Stimulated activated CD8-positive, alpha-beta memory T cell treated with anti-CD3 and anti-CD28 coated beads, Interleukin-15, amount 100 ng/mL, for 1 hour (primary cell): ENCODE measurements around the gene PLPP3.

Experiments used
- DNase-seq: peaks from one replicate; pipeline ENCODE4 v3.0.0-alpha.2; 2020; ENCODE audit warnings: low read depth

The PLPP3 gene

DNA sequence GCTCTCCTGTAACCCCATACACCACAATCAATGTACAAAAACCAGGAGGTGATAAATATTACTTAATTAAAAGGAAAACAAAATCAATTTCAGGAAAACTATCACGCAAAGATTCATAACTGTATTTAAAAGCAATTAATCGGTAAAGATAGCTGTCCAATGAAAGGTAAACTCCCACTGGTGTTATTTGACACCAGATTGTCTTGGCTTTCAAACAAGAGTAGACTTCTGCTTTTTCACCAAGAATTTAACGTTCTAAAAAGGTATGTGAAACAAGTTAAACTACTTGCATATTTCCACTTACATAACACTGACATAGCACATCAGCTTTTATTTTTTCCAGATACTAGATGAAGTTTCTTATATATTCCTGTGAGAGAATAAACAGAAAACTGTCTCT is 3.5 kb downstream of the PLPP3 start:
- no peak for DNase-seq

DNA sequence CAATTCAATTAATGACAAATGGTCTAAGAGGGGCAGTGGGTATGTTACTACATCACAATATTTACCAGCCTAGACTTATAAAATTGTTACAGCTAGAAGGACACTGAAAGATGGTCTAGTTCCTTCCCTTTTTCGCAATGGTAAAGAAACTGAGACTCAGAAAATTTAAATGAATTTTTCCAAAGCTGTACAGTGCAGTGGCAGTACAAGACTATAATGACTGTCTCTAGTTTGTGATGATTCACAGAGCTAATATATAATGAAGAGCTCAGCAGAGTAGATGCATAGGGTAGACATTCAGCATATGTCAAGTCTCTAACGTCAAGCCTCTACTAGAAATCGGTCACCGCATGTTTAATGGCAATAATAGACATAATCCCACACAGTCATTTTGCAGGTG is 4.6 kb downstream of the PLPP3 start:
- DNase-seq: no peak

DNA sequence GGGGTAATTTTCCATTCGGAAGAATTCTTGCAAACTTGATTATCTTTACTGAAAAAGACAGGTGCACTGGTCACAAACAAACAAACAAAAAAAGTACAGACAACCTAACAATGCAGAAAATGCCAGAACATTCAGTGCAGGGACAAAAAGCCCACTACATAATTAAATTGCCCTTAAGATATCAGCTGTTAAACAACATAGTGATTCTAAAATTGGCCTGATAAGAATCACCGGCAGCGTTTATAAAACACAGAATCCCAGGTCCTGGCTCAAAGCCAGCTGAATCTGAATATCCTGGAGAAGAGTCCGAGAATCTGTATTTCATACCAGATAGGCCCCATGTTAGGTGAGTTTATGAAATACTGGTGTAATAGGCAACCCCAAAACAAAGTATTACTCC is 6.1 kb downstream of the PLPP3 start:
- no peak for DNase-seq

DNA sequence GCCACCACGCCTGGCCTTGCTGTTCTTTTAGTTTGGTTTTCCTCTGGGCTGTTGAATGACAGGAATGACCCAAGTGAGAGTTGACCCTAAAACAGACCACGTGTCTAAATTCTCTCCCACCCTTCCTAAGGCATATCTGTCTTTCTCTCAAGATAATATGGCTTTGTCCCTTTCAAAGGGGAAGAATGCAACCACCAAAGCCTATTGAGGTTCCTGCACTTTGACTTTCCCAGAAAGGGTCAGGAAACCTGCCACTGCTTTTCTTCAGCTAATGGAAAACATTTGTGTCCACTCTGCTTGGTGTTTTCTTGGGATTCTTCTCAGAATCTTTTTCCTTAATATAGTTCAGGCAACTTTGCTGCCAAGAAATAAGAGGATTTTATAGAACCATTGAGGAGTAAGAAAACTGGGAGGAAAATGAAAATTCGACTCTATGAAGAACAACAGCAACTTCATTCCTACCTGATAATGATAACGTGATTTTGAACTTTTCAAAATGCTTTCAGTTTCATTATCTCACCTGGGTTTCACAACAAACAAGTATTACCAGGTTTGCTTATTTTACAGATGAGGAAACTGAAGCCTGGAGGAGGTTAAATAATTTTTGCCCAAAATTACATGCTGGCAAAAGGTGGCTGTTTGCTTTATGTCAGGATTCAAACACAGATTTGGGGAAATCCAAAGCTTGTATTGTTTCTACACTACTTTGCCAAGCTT is 6.9 kb downstream of the PLPP3 start:
- no peak for DNase-seq

DNA sequence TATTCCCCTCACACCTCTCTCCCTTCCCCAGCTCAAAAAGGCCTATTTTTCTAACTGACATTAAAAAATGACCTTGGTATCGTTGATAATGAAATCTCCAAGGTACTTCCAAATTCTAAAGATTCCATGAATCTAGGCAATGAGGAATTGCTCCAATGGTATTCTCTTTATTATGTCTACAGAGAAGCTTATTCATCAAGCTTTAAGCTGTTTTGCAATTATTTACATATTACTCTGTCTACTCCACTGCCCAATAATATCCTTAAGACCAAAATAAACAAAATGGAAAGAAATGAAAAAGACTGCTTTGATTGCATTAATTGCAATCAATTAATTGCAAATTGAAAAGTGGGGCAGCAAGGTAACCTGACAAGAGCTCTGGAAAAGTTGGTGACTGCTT is 7.9 kb downstream of the PLPP3 start:
- DNase-seq: no peak

DNA sequence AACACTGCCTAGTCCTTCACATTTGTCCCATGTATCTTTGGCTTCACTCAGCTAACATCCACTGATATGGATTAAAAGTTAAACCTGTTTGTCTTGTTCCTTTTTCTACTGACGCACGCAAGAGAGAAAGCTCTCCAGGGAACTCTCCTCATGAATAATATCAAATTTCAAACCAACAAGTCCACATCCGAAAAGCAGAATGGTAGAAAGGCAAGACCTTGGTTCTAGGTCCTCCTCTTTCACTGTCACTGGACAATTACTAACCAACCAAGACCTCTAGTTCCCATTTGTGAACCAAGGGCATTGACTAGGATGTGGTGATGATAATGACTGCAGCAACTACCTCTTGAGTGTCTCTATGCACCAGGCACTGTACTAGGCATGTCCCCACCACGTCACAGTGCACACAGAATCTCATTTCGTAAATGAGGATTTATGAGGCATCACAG is 8.4 kb downstream of the PLPP3 start:
- DNase-seq: no peak

DNA sequence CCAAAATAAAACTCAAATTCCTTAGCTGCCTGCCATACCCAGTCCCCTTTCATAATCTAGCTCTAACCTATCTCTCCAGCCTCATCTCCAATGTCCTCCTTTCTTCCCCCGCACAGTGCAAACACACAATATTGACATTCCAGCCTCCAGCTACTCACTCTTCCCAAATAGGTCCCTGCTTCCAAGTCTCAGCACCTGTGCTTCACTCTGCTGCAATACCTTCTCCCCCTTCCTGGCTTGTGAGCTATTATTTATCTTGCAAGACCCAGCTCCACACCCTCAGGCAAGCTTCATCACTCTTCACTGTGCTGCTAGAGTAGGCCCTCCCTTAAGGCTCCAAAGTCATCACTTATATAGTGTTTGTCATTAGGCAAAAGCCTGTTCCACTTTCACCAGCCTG is 9.7 kb downstream of the PLPP3 start:
- no peak for DNase-seq

DNA sequence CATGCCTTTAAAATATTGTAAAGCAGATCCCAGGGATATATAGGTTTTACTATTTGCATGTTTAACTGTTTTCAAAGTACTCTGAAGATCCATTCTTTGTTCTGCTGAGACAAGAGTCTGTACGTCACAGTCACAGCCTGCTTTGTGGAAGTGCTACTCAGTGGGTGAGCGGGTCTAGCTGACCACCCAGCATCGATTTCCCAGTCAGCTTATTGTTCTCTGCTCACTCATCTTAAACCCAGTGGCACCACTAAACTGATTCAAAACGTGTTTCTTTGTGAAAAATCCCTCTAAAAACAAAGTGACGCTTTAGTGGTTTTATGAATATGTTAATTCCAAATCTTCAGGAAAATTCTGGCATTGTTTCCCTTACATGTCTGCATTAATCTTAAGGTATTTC is 12.4 kb downstream of the PLPP3 start:
- no peak for DNase-seq

DNA sequence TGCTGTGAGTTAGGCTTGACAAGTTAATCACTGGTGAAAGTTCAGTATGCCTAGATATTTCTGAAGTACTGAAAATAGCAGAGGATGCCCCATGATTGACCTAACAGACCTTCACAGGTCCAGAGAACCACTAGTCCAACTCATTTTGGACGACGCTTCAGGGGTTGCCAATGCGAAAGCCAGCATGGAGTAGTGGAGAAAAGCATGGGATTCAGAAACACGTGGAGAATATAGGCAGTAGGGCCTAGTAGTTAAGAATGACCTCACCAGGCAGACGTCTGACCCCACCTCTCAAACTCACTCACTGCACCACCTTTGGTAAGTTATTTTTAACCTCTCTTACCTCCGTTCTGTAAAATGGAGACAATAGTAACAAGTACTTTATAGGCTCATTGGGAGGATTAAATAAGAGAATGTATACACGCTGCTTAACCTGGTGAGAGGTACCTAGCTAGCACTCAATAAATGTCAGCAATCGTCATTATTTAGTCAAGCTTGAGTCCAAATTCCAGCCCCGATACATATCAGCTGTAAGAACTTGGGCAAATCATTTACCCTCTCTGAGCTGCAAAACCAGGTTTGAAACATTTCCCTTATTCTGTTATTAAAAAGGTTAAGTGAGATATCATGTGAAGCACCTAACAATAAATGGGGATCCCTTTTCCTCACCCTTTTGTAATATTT is 13.2 kb downstream of the PLPP3 start:
- no peak for DNase-seq

DNA sequence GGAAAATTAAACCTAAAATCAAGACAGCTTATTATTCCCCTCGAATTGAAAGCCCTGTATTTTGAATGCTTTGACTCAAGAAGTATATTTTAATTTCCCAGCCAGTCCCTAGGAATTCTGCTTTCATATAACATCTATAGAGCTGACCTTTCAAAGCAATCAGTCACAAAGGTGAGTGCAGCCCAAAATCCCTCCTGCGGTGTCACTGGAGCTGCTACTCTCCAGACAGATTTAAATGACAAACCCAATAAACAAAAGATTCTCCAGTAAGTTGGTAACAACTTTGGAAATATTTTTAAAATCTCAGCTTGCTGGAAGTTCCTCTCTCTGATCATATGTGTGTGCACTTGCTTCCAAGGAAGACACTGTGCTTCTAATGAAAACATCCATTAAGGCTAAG is 14.7 kb downstream of the PLPP3 start:
- DNase-seq: no peak

DNA sequence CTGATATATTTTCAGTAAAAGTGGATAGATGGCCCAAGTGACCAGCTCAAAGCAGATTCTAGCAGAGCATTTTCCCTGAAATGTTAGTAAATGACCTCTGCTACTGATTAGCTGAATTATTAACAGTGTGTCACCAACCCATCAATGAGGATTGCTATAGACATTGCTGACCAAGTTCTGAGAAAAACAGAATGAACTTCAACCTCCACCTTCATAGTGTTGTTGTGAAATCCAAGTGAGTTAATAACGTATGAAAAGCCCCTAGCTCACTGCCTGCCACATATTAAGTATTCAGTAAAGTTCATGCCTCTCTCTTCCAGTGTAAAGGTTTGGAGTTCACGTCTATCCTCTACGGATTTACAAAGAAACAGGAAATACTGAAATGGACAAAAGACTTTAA is 15.8 kb downstream of the PLPP3 start:
- no peak for DNase-seq

DNA sequence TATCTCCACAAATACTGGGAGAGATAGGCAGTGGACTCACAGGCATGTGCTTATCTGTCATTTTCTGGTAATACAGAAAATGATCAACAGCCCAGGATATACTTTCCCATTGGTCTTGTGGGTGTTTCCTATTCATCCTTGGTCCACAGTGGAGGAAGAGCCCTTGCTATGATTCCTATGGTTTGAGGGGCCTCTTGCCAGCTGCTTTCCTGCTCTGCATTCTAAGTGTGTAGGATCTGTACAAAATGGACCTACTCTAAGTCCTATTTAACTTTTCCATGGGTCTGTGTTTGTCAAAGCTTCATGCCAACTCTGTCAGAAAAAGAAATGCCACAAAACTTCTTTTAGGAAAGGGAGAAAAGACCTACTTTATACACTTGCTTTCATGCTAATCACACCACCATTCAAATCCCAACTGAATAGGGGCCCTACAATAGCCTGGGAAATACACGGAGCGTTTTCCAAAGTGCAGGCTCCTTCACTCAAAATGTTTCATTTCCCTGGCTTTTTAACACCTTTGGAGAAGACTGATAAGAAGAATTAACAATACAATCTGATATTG is 16.4 kb downstream of the PLPP3 start:
- DNase-seq: no peak

DNA sequence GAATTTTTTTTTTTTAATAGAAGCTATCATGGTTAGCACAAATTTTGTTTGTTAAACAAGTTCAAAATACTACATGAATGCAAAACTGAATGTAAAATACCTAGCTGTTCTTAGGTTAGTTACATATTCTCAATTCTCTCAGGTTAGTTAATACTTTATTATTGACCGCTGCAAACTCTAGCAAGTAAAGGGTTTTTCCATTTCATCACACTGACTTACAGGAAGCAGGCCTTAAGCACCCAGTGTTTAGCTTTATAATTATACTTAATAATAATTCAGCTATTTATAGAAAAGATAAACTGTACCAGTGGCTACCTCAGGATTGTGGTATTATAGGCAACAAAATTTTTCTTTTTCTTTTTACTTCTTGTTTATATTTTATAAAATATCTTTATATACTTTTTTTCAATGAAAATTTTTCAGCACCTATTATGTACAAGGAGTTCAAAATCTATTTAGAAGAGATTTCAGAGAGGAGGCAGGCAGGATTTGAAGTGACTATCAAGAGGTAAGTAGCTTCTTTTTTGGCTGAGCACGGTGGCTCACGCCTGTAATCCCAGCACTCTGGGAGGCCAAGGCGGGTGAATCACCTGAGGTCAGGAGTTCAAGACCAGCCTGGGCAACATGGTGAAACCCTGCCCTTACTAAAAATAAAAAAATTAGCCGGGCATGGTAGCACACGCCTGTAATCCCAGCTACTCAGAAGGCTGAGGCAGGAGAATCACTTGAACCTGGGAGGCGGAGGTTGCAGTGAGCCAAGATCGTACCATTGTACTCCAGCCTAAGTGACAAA is 17.9 kb downstream of the PLPP3 start:
- DNase-seq: no peak

DNA sequence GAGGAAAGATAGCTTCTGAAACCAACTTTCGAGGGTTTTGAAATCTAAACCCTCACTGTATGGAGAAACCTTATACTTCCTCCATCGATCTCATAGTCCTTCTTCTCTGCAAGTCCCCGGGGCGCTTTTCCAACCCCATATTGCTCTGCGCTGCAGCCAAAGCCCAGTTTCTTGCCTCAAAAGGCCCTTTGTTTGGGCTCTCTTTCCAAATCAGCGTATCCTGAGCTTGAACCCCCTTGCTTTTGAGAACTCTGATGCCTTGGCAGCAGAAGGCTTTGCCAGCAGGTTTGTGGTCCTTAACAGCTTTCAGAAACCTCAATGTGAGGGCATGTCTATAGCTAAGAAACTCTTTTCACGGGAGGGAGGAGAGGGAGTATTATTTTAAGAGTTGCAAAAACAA is 21.6 kb downstream of the PLPP3 start:
- DNase-seq: no peak

DNA sequence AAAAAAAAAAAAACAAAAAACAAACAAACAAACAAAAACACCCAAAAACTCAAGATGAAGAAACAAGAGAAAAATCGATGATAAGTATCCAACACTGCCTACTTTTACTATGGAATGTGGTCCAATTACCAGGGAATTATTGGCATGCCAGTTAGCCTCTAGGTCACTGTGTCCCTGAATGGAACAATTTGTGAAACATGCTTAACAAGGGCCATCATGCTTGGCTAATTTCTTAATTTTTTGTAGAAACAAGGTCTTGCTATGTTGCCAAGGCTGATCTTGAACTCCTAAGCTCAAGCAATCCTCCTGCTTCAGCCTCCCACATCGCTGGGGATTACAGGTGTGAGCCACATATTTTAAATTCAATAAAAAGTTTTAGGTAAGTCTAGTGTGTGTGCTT is 23.9 kb downstream of the PLPP3 start:
- no peak for DNase-seq

DNA sequence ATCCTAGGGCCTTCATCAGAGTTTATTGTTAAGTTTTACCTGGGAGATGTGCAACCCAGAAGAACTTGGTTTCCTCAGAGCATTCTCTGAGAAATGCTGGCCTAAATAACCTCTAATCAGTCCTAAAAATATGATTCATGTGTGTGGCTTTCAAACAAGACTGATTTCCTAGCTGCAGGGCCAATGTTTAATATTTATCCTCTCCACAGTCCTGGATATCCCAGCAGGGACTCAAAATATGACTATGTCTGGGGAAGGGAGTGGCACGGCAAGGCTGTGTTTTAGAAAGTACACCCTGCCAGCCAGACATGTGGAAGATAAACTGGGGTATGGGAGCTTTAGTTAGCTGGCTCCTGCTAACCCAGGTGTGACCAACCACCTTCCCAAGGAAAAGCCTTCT is 26.3 kb downstream of the PLPP3 start:
- no peak for DNase-seq

DNA sequence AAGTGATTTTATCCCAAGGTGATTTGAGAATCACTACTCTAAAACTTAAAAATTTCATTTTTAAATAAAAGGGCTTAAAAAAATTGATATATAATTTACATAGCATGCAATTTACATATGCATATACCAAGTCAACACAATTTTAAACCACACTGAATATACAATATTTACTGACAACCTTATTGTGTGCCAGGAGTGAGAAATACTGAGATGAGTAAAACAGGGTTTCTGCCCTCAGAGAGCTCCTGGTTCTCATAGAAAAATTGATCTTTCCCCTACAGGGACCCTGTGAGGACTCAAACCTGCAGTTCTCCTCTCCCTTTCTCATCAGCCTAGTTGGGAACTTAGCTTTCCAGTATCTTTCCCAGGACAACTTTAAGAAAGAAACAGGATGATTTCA is 27.0 kb downstream of the PLPP3 start:
- no peak for DNase-seq

DNA sequence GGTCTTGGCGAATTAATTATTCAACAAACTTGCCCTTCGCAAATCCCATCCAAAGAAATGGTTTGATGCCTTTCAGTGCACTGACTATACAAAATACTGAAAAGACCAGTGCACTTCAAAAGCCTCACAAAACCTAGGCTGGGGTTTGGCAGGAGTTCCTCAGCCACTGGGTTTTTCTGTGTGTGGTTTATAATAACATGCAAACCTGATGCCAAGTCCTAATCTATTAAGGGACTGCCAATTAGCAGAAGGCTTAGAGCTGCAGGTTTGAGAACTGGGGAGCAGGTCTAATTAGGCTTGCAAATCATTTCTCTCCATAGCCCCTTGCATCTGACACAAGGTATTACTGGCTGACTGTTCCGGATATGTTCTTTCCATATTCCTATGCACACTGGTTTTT is 27.7 kb downstream of the PLPP3 start:
- DNase-seq: no peak

DNA sequence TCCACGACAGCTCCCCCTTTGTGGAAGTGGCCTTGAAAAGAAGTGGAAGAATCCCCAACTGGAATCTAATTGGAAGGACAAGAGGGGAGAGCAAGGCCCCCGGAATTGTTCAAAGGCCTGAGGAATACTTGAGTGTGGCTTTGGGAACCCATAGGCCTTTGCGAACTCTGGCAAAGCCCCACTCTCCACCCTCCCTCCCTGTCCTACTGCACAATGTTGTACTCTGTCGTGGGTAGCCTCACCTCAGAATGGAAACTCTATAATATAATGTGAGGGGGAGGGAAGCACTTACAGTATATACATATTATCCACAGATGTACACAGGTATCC is 28.5 kb downstream of the PLPP3 start:
- no peak for DNase-seq

DNA sequence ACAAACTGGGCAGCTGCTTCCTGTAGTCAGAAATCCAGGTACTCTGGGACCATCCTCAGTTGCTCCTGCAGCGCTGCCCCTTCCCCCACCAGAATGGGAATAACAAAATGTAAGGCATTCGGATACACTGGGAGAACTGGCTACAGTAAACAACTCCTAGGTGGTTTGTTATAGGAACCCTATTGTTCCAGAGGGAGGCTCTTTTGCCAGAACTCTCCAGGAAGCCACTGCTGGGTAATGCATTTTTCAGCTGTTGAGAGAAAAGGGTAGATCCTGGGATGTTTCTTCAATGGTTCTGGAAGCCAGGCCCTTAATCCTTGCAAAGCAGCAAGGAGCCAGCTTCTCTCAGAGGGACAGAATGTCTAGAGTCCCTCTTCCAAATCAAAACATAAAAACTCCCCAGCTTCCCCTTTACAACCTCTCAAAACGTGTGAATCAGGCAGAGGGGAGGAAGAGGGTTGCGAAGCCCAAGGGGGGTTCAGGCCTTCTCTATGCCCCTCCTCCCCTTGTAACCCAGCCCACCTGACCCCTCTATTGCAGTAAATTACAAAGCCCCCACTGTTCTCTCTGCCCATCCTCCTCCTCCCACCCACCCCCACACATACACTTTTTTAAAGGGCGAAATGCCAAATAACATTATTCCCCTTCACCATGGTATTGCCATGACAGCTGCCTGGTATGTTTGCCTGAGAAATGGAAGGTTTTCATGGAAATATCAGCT is 29.1 kb downstream of the PLPP3 start:
- no peak for DNase-seq

DNA sequence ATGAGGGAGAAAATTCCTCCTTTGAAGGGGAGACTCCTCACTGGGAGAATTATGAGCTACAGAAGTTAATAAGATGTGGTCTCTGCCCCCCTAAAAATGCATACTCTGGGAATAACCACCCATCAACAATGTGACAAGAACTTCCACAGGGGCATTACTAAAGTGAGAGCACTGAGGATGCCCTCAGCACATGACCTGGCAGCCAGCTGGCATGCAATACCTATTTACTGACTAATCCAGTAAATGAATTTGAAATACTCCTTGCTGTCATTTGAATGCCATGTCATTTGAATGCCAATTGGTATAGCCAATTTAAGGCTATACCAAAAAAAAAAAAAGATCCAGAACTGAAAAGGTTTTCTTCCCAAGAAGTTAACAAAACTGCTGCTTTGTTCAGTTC is 30.8 kb downstream of the PLPP3 start:
- no peak for DNase-seq

DNA sequence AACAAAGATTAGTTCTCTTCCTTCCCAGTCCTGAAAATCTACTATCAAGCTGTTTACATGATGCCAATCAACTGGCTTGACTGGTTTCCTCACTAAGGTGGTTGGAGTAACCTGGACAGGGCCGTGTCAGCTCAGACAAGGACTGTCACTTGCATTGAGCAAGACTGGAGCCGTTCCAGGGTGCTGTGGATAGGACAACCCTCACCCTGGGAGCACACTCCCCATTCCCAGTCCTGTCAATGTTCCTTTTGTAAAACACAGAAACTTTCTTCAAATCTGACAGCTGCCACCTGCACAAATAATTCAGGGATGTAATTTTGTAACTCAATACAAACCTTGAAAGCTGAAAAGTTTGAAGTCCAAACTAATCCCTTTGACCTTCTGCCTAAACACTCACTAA is 31.4 kb downstream of the PLPP3 start:
- DNase-seq: no peak
